ENCODE measurements around the gene DSTYK. TPM values are rescaled to one million over a fixed set of nuclear protein-coding genes. Genes with fewer than 3 reads are reported as not detected.

Gene DSTYK
- total and polyA plus RNA-seq, 2 donors (not counting 3 experiments of a cell fraction or from before 2014, with no cell fraction given), result 3.6 to 8.7 TPM

GRCh38 chr1:205109711-205110110 lies 101.8 kb downstream of the DSTYK start:
- Histone ChIP-seq H3K79me2 (ENCODE audit: control insufficient read depth, insufficient read depth, low read length) (no peaks in the 10 kb centered on the region), H3K27me3 (ENCODE audit: control insufficient read depth in 2 of 2, insufficient read depth in 2 of 2, low read length in 2 of 2) (no peaks in the 10 kb centered on the region), H2AFZ (ENCODE audit: low read depth, low read length) (no peak overlapping the region), H3K9me1 (replicated peaks; ENCODE audit: control insufficient read depth, extremely low read depth, insufficient read depth, low read length) (no peaks in the 10 kb centered on the region), H3K27ac (ENCODE audit: insufficient read depth, low read depth, low read length) (no peak overlapping the region), H3K4me1 (ENCODE audit: control insufficient read depth, extremely low read depth, insufficient read depth, low read length) (no peaks in the 10 kb centered on the region), H4K20me1 (replicated peaks; ENCODE audit: control insufficient read depth, extremely low read depth, insufficient read depth, low read length) (no peaks in the 10 kb centered on the region), H3K4me2 (ENCODE audit: insufficient read depth, low read length) (no peak overlapping the region), H3K36me3 (ENCODE audit: control insufficient read depth in 2 of 2, extremely low read depth in 1 of 2, insufficient read depth in 2 of 2, low read length in 2 of 2) (peaks cover 8 to 12% of the 10 kb centered on the region in 2 experiments), H3K9me3 (replicated peaks; ENCODE audit: control insufficient read depth, insufficient read depth, low read length) (no peaks in the 10 kb centered on the region), H3K4me3 (replicated peaks in 1 of 3; ENCODE audit: insufficient read depth in 1 of 3, low read depth in 1 of 3, low read length in 3 of 3) (no peak overlapping the region), H3K9ac (replicated peaks; ENCODE audit: extremely low read depth, insufficient read depth, low read length) (no peak overlapping the region)
- dilution Hi-C loops (cut with MboI; ENCODE audit: extremely low pct_ligation_motif_present, low sequenced_read_pairs) (no loop called here), intact Hi-C loops (cut with micrococcal nuclease) (no loop called here)
- no TSS peak for BruUV-seq (replicated peaks)
- TF ChIP-seq EZH2 (IDR thresholded peaks at IDR 0.05; ENCODE audit: borderline replicate concordance, low read depth, low read length, severe bottlenecking) (no peak), POLR2AphosphoS5 (IDR thresholded peaks at IDR 0.05; ENCODE audit: insufficient read depth, low read depth, low read length) (no peak), JUN (IDR thresholded peaks at IDR 0.05; ENCODE audit: borderline replicate concordance, insufficient read depth, insufficient read length, low read depth) (no peak), POLR2A (IDR thresholded peaks at IDR 0.05; ENCODE audit: low read depth, low read length) (no peak), MAX (IDR thresholded peaks at IDR 0.05; ENCODE audit: insufficient read depth, insufficient read length) (no peak), CTCF (IDR thresholded peaks at IDR 0.05; ENCODE audit: extremely low read depth in 1 of 2, insufficient read depth in 1 of 2, low read depth in 1 of 2, low read length in 2 of 2) (no peak), GATA2 (IDR thresholded peaks at IDR 0.05; ENCODE audit: insufficient read depth, insufficient read length, low read depth, low read length) (no peak), MYC (IDR thresholded peaks at IDR 0.05; ENCODE audit: low read depth, low read length) (no peak), FOS (IDR thresholded peaks at IDR 0.05; ENCODE audit: borderline replicate concordance, insufficient read depth, low read length) (no peak)
- FAIRE-seq (no peak), DNase-seq (ENCODE audit: low read depth, low spot score) (no peak)
- CTCF ChIA-PET, result interaction anchor here (0.5 to 2.4 kb wide), 4 partner anchors 11 to 55 kb away, joined by 3 to 21 read pairs (median 4); no protein-coding TSS in a partner anchor
- POLR2A ChIA-PET, result interaction anchor here (1.4 kb wide), 1 partner anchor 12 kb away, joined by 4 read pairs; the partner anchor contains the start of gene RBBP5
